HepG2 (cell line): ENCODE data around the gene CDK5RAP1. TPM values are rescaled to one million over a fixed set of nuclear protein-coding genes. Genes with fewer than 3 reads are reported as not detected.

Experiments used
- ARID3A ChIP-seq: IDR thresholded peaks from 2 replicates; pipeline ENCODE4 v1.6.1; 2012; ENCODE audit warnings: low read depth, low read length, improper control_type of control experiment
- ATF6 ChIP-seq: sonication (generic); formaldehyde crosslinking; conservative IDR thresholded peaks from 2 replicates; pipeline ENCODE4 v1.4.0; 2020; ENCODE audit warnings: missing genetic modification reagents
- CCAR2 ChIP-seq: fragments of 200-400 bp; formaldehyde crosslinking; optimal IDR thresholded peaks from 2 replicates; pipeline ENCODE3; 2018; ENCODE audit warnings: low read depth, mild to moderate bottlenecking, low read length, moderate library complexity
- CHCHD3 ChIP-seq: sonication (generic); formaldehyde crosslinking; IDR thresholded peaks from 2 replicates; pipeline ENCODE4 v1.8.0; 2022; ENCODE audit warnings: mild to moderate bottlenecking, missing genetic modification reagents, moderate library complexity
- EEA1 ChIP-seq: sonication (generic); formaldehyde crosslinking; IDR thresholded peaks from 2 replicates; pipeline ENCODE4 v1.5.1; 2020; ENCODE audit warnings: mild to moderate bottlenecking, missing genetic modification reagents, borderline replicate concordance
- MTERF4 ChIP-seq: sonication (generic); formaldehyde crosslinking; IDR thresholded peaks from 2 replicates; pipeline ENCODE4 v1.8.0; 2023; ENCODE audit warnings: mild to moderate bottlenecking, missing genetic modification reagents
- MXD4 ChIP-seq: IDR thresholded peaks from 2 replicates; pipeline ENCODE4 v1.6.1; 2016; ENCODE audit warnings: mild to moderate bottlenecking, missing biosample characterization, missing genetic modification reagents
- NPAS2 ChIP-seq: sonication (generic); formaldehyde crosslinking; IDR thresholded peaks from 2 replicates; pipeline ENCODE4 v1.8.0; 2022; ENCODE audit warnings: mild to moderate bottlenecking, missing genetic modification reagents, borderline replicate concordance
- RARA ChIP-seq: IDR thresholded peaks from 2 replicates; pipeline ENCODE4 v1.6.1; 2016; ENCODE audit warnings: missing genetic modification reagents, missing compliant biosample characterization
- THAP11 ChIP-seq: IDR thresholded peaks from 2 replicates; pipeline ENCODE4 v1.6.1; 2016; ENCODE audit warnings: missing biosample characterization, missing genetic modification reagents
- ZBTB20 ChIP-seq: sonication (generic); formaldehyde crosslinking; IDR thresholded peaks from 2 replicates; pipeline ENCODE4 v1.8.1; 2023; ENCODE audit warnings: missing genetic modification reagents, low read depth, mild to moderate bottlenecking, borderline replicate concordance
- ZBTB7A ChIP-seq: sonication (generic); formaldehyde crosslinking; IDR thresholded peaks from 2 replicates; pipeline ENCODE4 v1.8.0; 2022; ENCODE audit warnings: mild to moderate bottlenecking, missing genetic modification reagents
- ZNF430 ChIP-seq: sonication (generic); formaldehyde crosslinking; IDR thresholded peaks from 2 replicates; pipeline ENCODE4 v1.9.0; 2021; ENCODE audit warnings: mild to moderate bottlenecking, missing genetic modification reagents
- ZNF556 ChIP-seq: sonication (generic); formaldehyde crosslinking; IDR thresholded peaks from 2 replicates; pipeline ENCODE4 v1.4.0; 2020; ENCODE audit warnings: mild to moderate bottlenecking, missing genetic modification reagents, borderline replicate concordance
- ZSCAN30 ChIP-seq: sonication (generic); formaldehyde crosslinking; IDR thresholded peaks from 2 replicates; pipeline ENCODE4 v1.5.0; 2020; ENCODE audit warnings: mild to moderate bottlenecking, missing genetic modification reagents
- polyA plus RNA-seq, 8 experiments: library from polyadenylated mRNA; depleted of rRNA in 3 of 8; stranded (reverse) in 7 of 8; unstranded in 1 of 8; fragments of >200 nt; fragmentation: Illumina TruSeq in 4 of 8; extraction: Trizol in 4 of 8; gene quantifications; 2 replicates each; pipeline versions ENCODE4 v1.2.1 to v1.2.3, GENCODE V29; 2011 to 2016; ENCODE audit warnings: low read depth in 4 of 8, missing spikeins in 1 of 8, mixed read lengths in 1 of 8; ENCODE audit not compliant: insufficient read depth in 1 of 8
- total RNA-seq, 5 experiments: library from RNA; depleted of rRNA; stranded (reverse); fragments of >200 nt; fragmentation: Illumina TruSeq; extraction: Trizol; gene quantifications; 2 replicates each; pipeline ENCODE4 v1.2.3, GENCODE V29; 2016; ENCODE audit warnings: low read depth in 1 of 5
- TF ChIP-seq, protein P1 (sequence below): sonication (generic); formaldehyde crosslinking; IDR thresholded peaks from 2 replicates; pipeline ENCODE4 v1.5.0; 2020; ENCODE audit warnings: mild to moderate bottlenecking, low read depth, missing genetic modification reagents, borderline replicate concordance
- TF ChIP-seq, protein P2 (sequence below): sonication (generic); formaldehyde crosslinking; IDR thresholded peaks from 2 replicates; pipeline ENCODE4 v1.5.0; 2020; ENCODE audit warnings: missing genetic modification reagents
- TF ChIP-seq, protein P3 (sequence below): sonication (generic); formaldehyde crosslinking; IDR thresholded peaks from 2 replicates; pipeline ENCODE4 v1.4.0; 2020; ENCODE audit warnings: missing genetic modification reagents

The CDK5RAP1 gene
- total and polyA plus RNA-seq, 2 of the 13 experiments (the other 11 are each of a cell fraction or from before 2014, with no cell fraction given): 53.6 to 98.2 TPM

GRCh38 chr20:33373735-33374605 is 27.3 kb downstream of the CDK5RAP1 start (continued):
- TF ChIP-seq, protein P1, sequence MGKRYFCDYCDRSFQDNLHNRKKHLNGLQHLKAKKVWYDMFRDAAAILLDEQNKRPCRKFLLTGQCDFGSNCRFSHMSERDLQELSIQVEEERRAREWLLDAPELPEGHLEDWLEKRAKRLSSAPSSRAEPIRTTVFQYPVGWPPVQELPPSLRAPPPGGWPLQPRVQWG (CRISPR knock-in tag): no peak
- TF ChIP-seq ARID3A: peak; percentile 90
- TF ChIP-seq RARA (CRISPR knock-in tag): peak; percentile 97
- no peak for TF ChIP-seq EEA1 (CRISPR knock-in tag)
- no peak for TF ChIP-seq CHCHD3 (CRISPR knock-in tag)
- TF ChIP-seq THAP11 (CRISPR knock-in tag): peak; percentile 86
- peak; percentile 88 for TF ChIP-seq MXD4 (CRISPR knock-in tag)
- TF ChIP-seq ATF6: peak; percentile 93; the same call in 1 of the 2 replicates
- TF ChIP-seq ZBTB20 (CRISPR knock-in tag): peak; percentile 94
- peak; percentile 34 for TF ChIP-seq CCAR2
- no peak; the same call in 1 of the 2 replicates for TF ChIP-seq ZNF556 (CRISPR knock-in tag)
- TF ChIP-seq ZNF430 (CRISPR knock-in tag): peak; percentile 92
- TF ChIP-seq, protein P2, sequence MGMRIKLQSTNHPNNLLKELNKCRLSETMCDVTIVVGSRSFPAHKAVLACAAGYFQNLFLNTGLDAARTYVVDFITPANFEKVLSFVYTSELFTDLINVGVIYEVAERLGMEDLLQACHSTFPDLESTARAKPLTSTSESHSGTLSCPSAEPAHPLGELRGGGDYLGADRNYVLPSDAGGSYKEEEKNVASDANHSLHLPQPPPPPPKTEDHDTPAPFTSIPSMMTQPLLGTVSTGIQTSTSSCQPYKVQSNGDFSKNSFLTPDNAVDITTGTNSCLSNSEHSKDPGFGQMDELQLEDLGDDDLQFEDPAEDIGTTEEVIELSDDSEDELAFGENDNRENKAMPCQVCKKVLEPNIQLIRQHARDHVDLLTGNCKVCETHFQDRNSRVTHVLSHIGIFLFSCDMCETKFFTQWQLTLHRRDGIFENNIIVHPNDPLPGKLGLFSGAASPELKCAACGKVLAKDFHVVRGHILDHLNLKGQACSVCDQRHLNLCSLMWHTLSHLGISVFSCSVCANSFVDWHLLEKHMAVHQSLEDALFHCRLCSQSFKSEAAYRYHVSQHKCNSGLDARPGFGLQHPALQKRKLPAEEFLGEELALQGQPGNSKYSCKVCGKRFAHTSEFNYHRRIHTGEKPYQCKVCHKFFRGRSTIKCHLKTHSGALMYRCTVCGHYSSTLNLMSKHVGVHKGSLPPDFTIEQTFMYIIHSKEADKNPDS: peak; percentile 77; the same call in 1 of the 2 replicates
- no peak for TF ChIP-seq ZSCAN30
- no peak for TF ChIP-seq NPAS2 (CRISPR knock-in tag)
- TF ChIP-seq, protein P3, sequence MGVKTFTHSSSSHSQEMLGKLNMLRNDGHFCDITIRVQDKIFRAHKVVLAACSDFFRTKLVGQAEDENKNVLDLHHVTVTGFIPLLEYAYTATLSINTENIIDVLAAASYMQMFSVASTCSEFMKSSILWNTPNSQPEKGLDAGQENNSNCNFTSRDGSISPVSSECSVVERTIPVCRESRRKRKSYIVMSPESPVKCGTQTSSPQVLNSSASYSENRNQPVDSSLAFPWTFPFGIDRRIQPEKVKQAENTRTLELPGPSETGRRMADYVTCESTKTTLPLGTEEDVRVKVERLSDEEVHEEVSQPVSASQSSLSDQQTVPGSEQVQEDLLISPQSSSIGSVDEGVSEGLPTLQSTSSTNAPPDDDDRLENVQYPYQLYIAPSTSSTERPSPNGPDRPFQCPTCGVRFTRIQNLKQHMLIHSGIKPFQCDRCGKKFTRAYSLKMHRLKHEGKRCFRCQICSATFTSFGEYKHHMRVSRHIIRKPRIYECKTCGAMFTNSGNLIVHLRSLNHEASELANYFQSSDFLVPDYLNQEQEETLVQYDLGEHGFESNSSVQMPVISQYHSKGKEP (CRISPR knock-in tag): no peak
- no peak for TF ChIP-seq MTERF4
- TF ChIP-seq ZBTB7A (CRISPR knock-in tag): 0 out of 2 replicates have a peak, but pooled peaks have one; percentile 55
